Hematopoietic multipotent progenitor cell treated with erythropoietin and hydrocortisone succinate and interleukin-3 and kit ligand, for 15 days (in vitro differentiated cells): ENCODE data around the gene SLC6A9.
A peak's percentile ranks its signal among the peaks of the same experiment; 100 is the strongest.

Source experiments
- DNase-seq: peaks from one replicate; pipeline ENCODE4 v3.0.0-alpha.2; 2015; ENCODE audit warnings: low spot score

Gene SLC6A9

DNA sequence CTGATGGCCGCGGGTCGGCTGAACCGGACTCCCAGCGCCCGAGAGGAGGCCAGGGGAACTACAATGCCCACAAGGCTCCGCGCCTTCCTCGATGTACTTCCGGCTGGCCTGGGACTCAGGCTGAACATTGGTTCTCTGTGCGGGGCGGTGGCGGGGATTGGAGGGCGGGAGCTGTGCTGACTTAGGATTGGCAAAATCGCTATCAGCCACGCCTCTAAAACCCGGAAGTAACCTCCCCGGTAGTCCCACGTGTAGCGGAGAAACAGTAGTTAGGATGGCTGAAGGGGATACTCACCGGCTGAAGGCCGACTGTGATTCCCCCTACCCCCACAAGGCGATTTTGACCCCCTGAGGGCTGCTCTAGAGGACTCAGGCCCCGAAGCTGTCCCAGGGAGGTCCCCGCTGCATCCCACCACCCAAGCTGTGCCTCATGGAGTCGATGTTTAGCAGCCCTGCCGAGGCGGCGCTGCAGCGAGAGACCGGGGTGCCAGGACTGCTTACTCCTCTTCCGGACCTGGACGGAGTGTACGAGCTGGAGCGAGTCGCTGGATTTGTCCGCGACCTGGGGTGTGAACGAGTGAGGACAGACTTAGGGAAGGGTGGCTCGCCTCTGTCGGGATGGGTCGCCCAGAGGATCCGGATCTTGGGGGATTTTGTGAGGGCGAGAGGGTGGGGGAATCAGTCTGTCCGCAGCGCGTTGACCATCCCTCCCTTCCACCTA is 61.4 kb downstream of the SLC6A9 start, which contains the start of gene DPH2:
TSS of gene DPH2 (plus strand) at position 265 of the 721 bp plus-strand sequence. CDS start at position 431, 166 bp downstream.
- DNase-seq, result peak; percentile 96

DNA sequence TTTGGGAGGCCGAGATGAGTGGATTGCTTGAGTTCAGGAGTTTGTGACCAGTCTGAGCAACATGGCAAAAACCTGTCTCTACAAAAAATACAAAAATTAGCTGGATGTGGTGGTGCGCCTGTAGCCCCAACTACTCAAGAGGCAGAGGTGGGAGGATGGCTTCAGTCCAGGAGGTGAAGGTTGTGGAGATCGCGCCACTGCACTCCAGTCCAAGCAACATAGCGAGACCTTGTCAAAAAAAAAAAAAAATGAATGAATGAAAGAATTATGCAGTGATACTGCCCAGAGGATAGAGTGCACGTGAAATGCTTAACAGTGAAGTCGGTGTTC is 61.9 kb downstream of the SLC6A9 start:
- DNase-seq, result no peak

DNA sequence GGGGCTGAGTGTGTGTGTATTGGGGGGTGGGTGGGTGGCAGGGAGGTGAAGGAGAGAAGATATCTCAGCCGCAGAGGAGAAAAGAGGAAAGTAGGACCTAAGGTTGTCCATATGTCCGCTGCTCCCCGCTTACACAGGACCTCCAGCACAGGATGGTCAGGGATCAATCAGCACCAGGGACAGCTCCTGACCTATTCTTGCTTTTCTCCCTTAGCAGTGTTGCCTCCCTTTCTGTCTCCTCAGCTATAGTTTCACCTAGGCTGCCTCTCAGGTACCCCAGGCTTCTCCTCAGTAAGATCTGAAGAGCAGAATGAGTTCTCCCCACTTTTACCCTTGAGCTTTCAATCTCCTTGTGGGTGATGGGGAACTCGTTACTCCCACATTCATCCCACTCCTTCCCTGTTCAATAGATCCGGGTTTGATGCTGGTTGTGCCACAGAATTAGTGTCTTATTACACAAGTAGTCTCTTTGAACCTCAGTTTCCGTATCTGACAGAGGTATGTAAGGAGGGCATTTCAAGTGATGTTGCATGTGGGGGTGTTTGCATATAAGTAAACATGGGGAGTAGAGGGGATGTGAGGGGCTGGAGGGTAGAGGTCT is 62.8 kb downstream of the SLC6A9 start:
- peak; percentile 28 for DNase-seq

DNA sequence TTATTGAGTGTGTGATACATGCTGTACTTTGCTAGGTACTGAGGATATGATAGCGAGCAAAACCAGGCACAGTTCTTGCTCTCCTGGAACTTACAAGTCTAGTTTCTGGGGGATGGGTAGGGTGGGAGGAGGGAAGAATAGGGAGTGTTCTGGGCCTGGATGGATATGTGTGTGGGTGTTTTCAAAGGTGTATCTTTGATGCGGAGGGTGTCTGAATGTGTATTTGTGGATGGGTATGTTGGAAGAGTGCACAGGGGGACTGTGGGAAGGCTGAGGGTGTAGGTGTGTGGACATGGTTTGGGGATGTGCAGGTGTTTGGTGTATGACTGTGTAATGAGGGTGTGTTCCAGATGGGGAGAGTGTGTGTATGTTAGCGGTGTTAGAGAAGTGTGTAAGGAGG is 65.9 kb downstream of the SLC6A9 start:
- no peak for DNase-seq

DNA sequence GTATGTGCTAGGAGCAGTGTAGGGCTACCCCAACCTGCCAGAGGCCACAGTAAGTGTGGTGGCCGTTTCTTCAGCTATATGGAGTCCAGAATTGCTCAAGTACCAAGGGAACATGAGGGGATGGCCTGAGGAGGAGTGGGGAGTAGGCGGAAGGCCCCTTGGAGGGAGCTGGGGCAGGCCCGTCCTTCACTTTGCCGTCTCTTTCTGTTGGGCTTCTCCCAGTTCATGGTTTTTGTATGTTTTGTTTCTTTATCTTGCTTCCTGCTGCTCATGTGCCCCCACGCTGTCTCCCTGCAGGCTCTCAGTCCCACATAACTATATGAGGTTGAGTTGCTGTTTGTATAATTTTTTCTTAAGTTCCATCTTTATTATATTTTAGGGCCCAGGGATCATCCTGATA is 67.4 kb downstream of the SLC6A9 start:
- no peak for DNase-seq

DNA sequence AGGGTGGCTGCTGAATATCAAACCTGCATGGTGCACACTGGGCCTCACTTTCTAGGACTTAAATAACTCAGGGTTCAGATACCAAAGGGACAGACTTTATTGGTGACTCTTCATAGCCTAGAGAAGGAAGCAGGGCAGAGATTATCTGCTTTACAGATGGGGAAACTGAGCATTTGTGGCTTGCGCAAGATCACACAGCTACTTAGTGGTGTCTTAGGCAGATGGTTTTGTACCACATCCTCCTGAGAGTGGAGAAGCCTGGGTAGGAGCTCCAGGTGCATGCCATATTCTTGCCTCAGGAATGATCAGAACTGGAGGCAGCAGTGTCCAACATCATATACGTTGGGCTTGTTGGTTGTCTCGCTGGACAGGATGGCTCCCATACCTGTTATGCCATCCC is 68.3 kb downstream of the SLC6A9 start:
- DNase-seq, result no peak

DNA sequence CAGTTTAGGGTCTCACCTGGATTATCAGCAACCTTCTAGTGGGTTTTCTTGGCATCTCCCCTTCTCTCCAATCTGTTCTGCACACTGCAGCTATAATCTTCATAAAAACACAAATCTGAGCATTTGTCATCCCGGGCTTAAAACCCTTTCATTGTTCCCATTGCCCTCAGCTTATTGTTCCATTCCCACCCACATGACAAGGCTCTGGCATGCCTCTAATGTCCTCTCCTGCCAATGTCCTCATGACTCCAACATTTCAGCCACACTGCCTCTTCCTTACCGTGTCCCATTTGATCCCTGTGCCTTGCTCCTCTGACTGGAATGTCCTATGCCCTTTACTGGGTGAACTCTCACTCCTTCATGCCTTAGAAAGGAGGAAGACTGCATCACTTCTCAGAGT is 68.9 kb downstream of the SLC6A9 start:
- no peak for DNase-seq

DNA sequence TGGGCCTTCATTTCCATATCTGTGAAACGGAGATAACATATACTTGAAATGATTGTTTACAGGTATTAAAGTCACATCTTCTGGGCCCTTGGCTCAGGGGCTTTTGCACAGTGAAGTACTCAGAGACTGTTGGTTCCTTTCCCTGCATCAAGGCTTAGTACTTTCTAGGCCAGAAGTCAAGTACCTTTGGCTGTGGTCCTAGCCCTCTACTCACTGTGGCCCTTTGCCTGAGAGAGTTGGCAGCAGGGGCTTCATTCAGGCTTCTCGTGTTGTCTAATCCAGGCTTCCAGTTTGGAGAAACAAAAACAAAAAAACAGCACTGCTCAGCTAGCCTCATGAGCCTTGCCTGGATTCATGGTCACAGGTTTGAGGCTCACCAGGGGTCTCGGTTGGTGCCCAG is 69.6 kb downstream of the SLC6A9 start:
- DNase-seq, result no peak

DNA sequence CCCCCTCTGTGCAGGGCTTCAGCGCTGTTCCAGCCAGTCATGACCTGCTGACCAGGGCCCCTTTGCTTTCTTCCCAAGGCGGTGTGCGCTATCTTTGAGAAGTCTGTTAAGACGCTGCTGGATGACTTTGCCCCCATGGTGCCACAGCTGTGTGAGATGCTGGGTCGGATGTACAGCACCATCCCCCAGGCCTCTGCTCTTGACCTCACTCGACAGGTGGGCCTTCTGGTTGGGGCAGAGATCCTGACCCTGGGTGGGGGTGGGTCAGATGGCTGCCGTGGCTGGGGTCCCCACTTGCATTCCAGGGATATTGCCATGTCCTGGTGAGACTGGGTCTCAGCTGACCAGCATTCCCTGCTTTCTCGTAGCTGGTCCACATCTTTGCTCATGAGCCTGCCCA is 70.5 kb downstream of the SLC6A9 start:
- no peak for DNase-seq

DNA sequence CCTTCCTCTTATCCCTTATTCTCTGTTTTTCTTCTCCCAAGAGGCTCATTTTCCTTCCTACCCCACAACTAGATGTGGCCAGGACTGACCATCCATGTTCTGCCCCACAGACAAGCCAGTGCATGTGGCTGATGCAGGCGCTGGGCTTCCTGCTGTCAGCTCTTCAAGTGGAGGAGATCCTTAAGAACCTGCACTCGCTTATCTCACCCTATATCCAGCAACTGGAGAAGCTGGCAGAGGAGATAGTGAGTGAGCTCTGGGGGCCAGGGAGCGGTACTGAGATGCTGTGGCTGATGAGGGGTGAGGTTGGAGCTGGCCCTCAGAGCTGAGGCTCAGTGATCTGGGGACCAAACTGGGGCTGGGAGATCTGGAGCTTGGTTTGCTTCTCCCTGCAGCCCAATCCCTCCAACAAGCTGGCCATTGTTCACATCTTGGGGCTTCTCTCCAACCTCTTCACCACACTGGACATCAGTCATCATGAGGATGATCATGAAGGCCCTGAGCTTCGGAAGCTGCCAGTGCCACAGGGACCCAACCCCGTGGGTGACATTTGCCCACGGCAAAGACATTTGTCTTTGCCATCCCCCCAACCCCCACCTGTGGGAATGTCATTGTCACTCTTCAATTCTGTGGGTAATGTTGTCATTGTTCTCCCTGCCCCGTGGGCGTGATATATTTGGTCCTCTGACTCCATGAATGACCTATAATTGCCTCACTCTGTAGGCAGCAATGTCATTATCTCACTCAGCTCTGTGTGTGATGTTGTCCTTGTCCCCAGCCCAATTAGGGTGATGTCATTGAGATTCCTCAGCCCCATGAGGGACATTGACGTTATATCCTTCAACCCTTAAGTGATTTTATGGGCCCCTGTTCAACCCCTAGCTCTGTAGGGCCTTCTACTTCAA is 72.7 kb downstream of the SLC6A9 start:
- peak; percentile 38 for DNase-seq

DNA sequence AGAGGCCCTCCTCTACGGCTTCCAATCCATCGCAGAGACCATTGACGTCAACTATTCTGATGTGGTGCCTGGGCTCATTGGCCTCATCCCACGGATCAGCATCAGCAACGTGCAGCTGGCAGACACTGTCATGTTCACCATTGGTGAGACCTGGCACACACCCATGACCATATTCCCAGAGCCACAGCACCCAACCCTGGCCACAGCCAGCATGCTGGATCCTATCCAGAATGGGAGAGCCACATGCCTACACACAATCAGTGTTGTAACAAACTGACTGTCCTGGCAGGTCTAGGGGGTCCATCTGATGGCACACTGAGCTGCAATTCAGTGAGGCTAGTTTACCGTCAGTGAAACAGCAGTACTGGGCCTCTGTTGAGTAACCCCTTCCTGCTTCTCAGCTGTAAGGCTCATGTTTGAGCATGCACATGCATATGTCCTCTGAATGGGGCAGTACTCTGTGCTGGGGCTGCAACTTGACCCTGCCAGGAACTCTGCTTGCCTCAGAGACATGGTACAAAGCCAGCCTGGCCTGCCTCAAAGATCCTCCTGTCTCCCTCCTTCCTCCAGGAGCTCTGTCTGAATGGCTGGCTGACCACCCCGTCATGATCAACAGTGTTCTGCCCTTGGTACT is 73.7 kb downstream of the SLC6A9 start:
- no peak for DNase-seq

DNA sequence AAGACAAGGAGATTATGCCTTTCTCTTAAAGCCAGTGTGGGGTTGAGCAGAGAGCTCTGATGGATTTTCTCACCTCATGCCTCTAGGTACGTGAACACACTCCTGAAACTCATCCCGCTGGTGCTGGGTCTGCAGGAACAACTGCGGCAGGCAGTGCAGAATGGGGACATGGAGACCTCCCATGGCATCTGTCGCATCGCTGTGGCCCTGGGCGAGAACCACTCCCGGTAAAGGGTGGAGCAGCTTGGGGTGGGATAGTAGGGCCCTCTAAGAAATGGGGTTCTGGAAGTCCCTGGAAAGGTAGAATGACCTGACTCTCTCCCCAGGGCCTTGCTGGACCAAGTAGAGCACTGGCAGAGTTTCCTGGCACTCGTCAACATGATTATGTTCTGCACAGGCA is 75.0 kb downstream of the SLC6A9 start:
- DNase-seq, result no peak

DNA sequence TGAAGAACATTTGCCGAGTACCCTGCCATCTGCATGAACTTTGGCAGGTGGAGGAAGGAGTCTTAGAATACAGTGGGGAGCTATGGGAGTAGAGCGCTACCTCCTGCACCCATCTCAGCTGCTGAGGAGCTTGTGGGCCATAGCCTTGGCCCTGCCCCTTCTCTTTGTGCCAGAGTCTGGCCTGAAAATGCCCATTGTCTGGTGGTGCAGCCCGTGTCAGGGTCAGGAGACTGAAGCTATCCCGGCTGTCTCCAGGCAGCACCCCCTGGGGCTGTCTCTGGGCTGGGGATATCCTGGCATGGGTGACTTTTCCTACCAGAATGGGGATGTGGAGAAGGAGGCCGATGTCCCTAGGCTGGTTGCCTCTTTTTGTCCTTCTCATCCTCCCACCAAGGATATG is 77.2 kb downstream of the SLC6A9 start:
- no peak for DNase-seq

DNA sequence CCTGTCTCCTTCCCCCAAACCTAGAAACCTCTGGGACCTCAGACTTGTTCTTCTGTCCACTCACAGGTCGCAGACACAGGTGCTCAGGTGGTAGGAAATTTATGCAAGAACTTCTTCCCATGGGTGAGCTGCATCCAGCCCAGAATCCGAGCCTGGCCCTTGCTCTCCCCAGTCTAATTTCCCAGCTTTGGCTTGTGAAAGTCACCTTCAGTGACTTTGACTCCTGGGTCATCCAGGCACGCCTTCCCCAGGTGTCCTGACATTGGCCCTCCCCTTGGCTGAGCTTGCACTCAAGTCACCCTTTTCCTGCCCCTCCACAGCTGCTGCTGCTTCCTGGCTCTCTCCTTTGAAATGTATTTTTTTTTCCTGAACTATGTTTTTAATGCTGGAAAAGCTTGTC is 77.9 kb downstream of the SLC6A9 start:
- DNase-seq, result no peak

DNA sequence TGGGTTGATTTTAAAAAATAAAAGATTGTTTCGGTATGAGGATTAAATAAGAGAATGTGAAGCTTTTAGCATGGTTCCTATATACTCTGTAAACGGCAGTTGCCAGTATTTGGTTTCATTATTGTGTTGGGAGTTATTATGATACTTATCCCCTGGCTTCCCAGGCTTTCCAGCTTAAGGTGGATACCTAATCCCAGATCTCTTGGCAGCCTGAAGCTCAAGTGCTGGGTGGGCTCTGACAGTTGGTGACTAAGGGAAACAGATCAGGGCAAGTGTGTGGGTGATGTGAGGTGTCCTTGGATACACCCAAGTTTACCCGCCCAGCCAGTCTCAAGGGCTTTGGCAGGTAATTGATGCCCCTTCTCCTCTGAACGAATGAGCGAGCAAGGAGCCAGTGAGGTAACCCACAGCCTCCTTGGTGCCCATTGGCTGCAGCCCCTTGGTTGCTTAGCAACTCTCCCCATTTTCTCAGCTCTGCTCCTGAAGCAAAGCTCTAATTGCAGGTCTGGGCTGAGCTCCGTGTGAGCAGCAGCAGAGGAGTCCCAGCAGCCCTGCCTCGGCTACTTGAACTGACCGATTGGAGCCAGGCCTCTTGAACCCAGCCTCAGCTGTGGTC is 78.4 kb downstream of the SLC6A9 start:
- DNase-seq, result peak; percentile 34

DNA sequence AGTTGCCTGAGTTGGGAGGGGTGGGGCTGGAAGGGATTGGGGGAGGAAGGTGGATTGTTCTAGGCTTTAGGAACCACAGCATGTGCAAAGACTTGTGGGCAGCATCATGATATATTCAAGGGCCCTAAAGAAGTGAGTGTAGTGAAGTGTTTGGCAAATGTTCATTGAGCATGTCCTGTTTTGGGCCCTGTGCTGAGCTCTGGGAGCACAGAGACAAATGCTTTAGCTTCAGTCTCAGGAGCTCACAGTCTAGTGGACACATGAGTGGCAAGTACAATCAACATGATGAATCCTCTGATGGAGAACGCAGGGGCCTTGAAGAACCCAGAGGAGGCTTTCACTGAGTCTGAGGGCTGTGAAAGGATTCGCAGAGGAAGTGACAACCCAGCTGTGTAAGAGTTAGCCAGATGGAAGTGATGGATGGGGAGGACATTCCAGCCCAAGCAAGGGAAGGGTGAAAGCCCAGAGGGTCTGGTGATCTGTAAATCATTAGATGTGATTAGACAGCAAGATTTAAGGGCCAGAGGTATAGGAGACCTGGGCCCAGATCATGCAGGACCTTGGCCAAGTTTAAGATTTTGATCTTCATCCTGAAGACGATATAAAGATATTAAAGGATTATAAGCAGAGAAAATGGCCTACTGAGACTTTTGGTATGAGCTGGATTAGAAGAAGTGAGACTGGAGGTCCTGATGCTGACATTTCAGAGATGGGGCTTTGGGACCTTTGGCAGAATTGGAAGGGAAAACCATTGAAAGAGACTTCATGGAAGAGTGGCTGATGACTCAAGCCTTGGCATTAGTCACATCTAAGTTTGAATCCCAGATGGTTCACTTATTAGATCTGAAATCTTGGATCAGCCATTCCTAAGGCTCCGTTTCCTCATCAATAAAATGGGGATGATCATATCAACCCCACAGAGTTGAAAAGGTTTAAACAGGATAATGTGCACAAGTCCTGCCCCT is 80.0 kb downstream of the SLC6A9 start:
- DNase-seq, result no peak

DNA sequence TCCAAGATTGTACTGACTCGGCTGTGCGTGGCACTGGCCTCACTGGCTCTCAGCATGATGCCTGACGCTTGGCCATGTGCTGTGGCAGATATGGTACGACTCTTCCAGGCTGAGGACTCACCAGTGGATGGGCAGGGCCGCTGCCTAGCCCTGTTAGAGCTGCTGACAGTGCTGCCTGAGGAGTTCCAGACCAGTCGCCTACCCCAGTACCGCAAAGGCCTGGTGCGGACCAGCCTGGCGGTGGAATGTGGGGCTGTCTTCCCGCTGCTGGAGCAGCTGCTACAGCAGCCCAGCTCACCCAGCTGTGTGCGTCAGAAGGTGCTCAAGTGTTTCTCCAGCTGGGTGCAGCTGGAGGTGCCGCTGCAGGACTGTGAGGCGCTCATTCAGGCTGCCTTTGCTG is 81.6 kb downstream of the SLC6A9 start:
- DNase-seq, result no peak

DNA sequence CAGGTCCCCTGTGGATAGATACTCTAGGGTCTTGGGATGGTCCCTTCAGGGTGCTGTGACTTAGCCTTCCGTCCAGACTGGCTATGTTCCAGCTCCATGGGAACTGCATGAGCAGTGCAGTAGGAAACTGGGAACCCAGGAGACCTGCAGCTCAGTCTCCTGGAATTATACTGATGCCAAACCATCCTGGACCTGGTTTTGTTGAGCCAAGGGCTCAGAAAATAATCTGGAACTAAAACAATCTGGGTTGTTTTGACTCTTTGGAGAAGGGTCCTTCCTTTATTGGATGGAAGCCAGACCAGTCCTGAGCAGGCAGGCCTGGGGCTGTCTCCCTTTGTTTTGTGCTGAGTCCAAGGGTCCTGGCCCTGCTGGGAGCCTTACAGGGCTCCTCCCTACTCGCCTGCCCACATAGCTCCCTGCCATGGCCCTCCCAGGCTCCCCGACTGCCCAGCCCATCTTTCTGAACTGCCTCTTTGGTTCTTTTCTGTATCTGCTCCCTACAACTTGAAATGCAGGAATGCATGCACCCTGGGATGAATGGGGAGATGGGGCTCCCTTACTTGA is 83.3 kb downstream of the SLC6A9 start:
- no peak for DNase-seq

DNA sequence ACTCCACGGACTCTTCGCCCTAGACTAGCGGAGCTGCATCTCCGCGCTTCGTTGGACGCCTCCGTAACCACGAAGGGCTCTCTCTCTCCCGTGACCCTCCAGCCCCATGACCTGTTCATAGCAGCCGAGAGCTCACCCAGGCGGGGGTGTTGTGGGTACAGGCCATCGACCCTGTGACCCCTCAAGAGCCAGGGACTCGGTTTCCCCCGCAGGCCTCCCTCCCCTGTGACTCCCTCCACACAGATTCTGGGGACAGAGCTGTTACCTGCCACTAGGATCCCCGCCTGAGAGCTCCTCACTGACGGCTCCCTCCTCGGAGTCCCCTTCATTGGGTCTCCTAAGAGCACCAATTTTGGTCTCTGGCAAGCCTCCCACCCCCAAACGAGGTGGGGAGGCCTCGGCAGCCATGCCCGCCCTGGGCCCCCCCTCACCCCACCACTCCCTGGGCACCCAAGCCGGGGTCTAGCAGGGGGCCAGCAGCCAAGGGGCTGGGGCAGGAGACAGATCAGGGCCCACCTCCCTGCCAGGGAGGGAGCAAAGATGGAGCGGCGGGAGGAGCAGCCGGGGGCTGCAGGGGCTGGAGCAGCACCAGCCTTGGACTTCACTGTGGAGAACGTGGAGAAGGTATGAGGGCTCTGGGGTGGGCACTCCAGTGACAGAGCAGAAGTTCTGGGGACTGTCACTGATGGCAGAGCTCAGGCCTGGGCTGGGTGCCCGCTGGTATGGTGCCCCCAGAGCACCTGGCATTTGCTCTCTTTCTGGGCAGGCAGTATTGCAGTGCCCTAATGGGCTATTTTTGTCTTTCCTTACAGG is 84.0 kb downstream of the SLC6A9 start:
- DNase-seq, result no peak
